ENCODE measurements around the gene FOS. TPM values are rescaled to one million over a fixed set of nuclear protein-coding genes. Genes with fewer than 3 reads are reported as not detected.

The FOS gene
- total and polyA plus RNA-seq, 4 donors = 13.2 to 82.7 (median 20.0) TPM

- Histone ChIP-seq H3K9ac (ENCODE audit: low read depth in 1 of 2, low read length in 2 of 2) (no peak overlapping the region), H3K36me3 (ENCODE audit: control insufficient read depth in 4 of 4, insufficient read depth in 3 of 4, low read depth in 1 of 4, low read length in 3 of 4) (no peaks in the 10 kb centered on the region), H3K4me1 (ENCODE audit: control insufficient read depth in 4 of 4, insufficient read depth in 4 of 4, low read length in 3 of 4) (peaks cover 0 to 32% (median 15%) of the 10 kb centered on the region in 4 donors), H3K27me3 (ENCODE audit: control insufficient read depth in 4 of 4, insufficient read depth in 4 of 4, low read length in 3 of 4) (no peaks in the 10 kb centered on the region), H3K9me3 (ENCODE audit: control insufficient read depth in 4 of 4, low read length in 3 of 4) (no peaks in the 10 kb centered on the region), H3K27ac (ENCODE audit: low read depth in 1 of 2, low read length in 2 of 2) (peak overlapping the region; percentile 20 to 90), H3K4me3 (ENCODE audit: low read depth in 1 of 3, low read length in 3 of 3) (no peak overlapping the region)
- TF ChIP-seq RAD21 (IDR thresholded peaks at IDR 0.05) (peak in 1 of 2 donors; percentile 8), FOXA2 (IDR thresholded peaks at IDR 0.05) (peak; percentile 29), TAF1 (conservative IDR thresholded peaks at IDR 0.05) (no peak), HNF4A (conservative IDR thresholded peaks at IDR 0.05) (peak; percentile 15 to 51), JUND (IDR thresholded peaks at IDR 0.05) (no peak), RXRA (IDR thresholded peaks at IDR 0.05) (peak in 1 of 2 donors; percentile 52), SP1 (IDR thresholded peaks at IDR 0.05) (peak; percentile 18)
- 61% methylated on average over 9 of the region's 9 CpGs for WGBS
- no peak for DNase-seq (ENCODE audit: low spot score)
Measured at GRCh38 chr14:75292101-75292563, 13.5 kb downstream of the FOS start.

- TF ChIP-seq ZBTB33 (IDR thresholded peaks at IDR 0.05) = no peak
- TF ChIP-seq HNF4G (IDR thresholded peaks at IDR 0.05) = no peak
- TF ChIP-seq FOXA1 (IDR thresholded peaks at IDR 0.05) = no peak
- peaks cover 0 to 32% (median 15%) of the 10 kb centered on the region in 4 donors for H3K4me1 ChIP-seq (ENCODE audit: control insufficient read depth in 4 of 4, insufficient read depth in 4 of 4, low read length in 3 of 4)
- DNase-seq (ENCODE audit: low spot score) = no peak
- no peak overlapping the region for H3K9ac ChIP-seq (ENCODE audit: low read depth in 1 of 2, low read length in 2 of 2)
- peak overlapping the region; percentile 58 to 90 for H3K27ac ChIP-seq (ENCODE audit: low read depth in 1 of 2, low read length in 2 of 2)
- H3K27me3 ChIP-seq (ENCODE audit: control insufficient read depth in 4 of 4, insufficient read depth in 4 of 4, low read length in 3 of 4) = no peaks in the 10 kb centered on the region
- WGBS = 96% methylated on average over 7 of the region's 7 CpGs
- no peaks in the 10 kb centered on the region for H3K9me3 ChIP-seq (ENCODE audit: control insufficient read depth in 4 of 4, low read length in 3 of 4)
- no peak overlapping the region for H3K4me3 ChIP-seq (ENCODE audit: low read depth in 1 of 3, low read length in 3 of 3)
- no peaks in the 10 kb centered on the region for H3K36me3 ChIP-seq (ENCODE audit: control insufficient read depth in 4 of 4, insufficient read depth in 3 of 4, low read depth in 1 of 4, low read length in 3 of 4)
Measured at GRCh38 chr14:75292886-75293285, 14.3 kb downstream of the FOS start.

GRCh38 chr14:75293920-75294648, 15.5 kb downstream of the FOS start:
- no peaks in the 10 kb centered on the region for H3K9me3 ChIP-seq (ENCODE audit: control insufficient read depth in 4 of 4, low read length in 3 of 4)
- no peaks in the 10 kb centered on the region for H3K36me3 ChIP-seq (ENCODE audit: control insufficient read depth in 4 of 4, insufficient read depth in 3 of 4, low read depth in 1 of 4, low read length in 3 of 4)
- WGBS = under 1% methylated on average over 59 of the region's 59 CpGs
- H3K27me3 ChIP-seq (ENCODE audit: control insufficient read depth in 4 of 4, insufficient read depth in 4 of 4, low read length in 3 of 4) = no peaks in the 10 kb centered on the region
- peaks cover 0 to 32% (median 15%) of the 10 kb centered on the region in 4 donors for H3K4me1 ChIP-seq (ENCODE audit: control insufficient read depth in 4 of 4, insufficient read depth in 4 of 4, low read length in 3 of 4)
- H3K27ac ChIP-seq (ENCODE audit: low read depth in 1 of 2, low read length in 2 of 2) = peak overlapping the region; percentile 84 to 90
- peak overlapping the region; percentile 85 to 90 for H3K9ac ChIP-seq (ENCODE audit: low read depth in 1 of 2, low read length in 2 of 2)
- H3K4me3 ChIP-seq (ENCODE audit: low read depth in 1 of 3, low read length in 3 of 3) = peak overlapping the region; percentile 53 to 71 (median 67)
- DNase-seq (ENCODE audit: low spot score) = peak; percentile 96
- peak; percentile 40 to 59 for TF ChIP-seq RAD21 (IDR thresholded peaks at IDR 0.05)
- peak; percentile 66 for TF ChIP-seq NR2F2 (IDR thresholded peaks at IDR 0.05)
- peak; percentile 74 for TF ChIP-seq SP1 (IDR thresholded peaks at IDR 0.05)
- TF ChIP-seq ZBTB33 (IDR thresholded peaks at IDR 0.05) = peak; percentile 19
- TF ChIP-seq EGR1 (IDR thresholded peaks at IDR 0.05; ENCODE audit: low read depth in 2 of 2) = no peak
- no peak for TF ChIP-seq ATF3 (IDR thresholded peaks at IDR 0.05)
- peak in 1 of 2 donors; percentile 26 for TF ChIP-seq JUND (IDR thresholded peaks at IDR 0.05)
- TF ChIP-seq FOXA1 (IDR thresholded peaks at IDR 0.05) = peak; percentile 22
- TF ChIP-seq GABPA (IDR thresholded peaks at IDR 0.05 in 1 of 2, conservative IDR thresholded peaks at IDR 0.05 in 1 of 2) = peak in 1 of 2 donors; percentile 68
- no peak for TF ChIP-seq CTCF (IDR thresholded peaks at IDR 0.05; ENCODE audit: low read depth, low read length, missing input control)
- TF ChIP-seq YY1 (IDR thresholded peaks at IDR 0.05) = peak; percentile 69
- peak; percentile 85 for TF ChIP-seq REST (IDR thresholded peaks at IDR 0.05)
- TF ChIP-seq TAF1 (conservative IDR thresholded peaks at IDR 0.05) = peak; percentile 40
- TF ChIP-seq RXRA (IDR thresholded peaks at IDR 0.05) = peak; percentile 76 to 77

Data from liver (tissue), 9 donors.